Neural progenitor cell (in vitro differentiated cells): Measurements from ENCODE around the gene ZPLD1. TPM values are rescaled to one million over a fixed set of nuclear protein-coding genes. Genes with fewer than 3 reads are reported as not detected.

Experiments
- DNase-seq: peaks from one replicate; pipeline ENCODE4 v3.0.0-alpha.2; 2016; ENCODE audit warnings: low spot score
- H2AFZ ChIP-seq: fragments of 200-600 bp; sonication (generic); replicated peaks from 2 replicates; pipeline ENCODE4 v1.6.1; 2016; ENCODE audit warnings: antibody characterized with exemption
- H3F3A ChIP-seq: fragments of 200-600 bp; sonication (generic); 2 replicates; pipeline ENCODE4 v1.6.1; 2016; ENCODE audit warnings: antibody characterized with exemption, low read depth
- H3K27ac ChIP-seq: fragments of 200-600 bp; sonication (generic); 2 replicates; pipeline ENCODE4 v1.5.1; 2016; ENCODE audit warnings: mild to moderate bottlenecking
- H3K27me3 ChIP-seq: fragments of 200-600 bp; sonication (generic); 2 replicates; pipeline ENCODE4 v1.6.1; 2016; ENCODE audit warnings: mild to moderate bottlenecking, moderate library complexity
- H3K36me3 ChIP-seq: fragments of 200-600 bp; sonication (generic); 2 replicates; pipeline ENCODE4 v1.5.1; 2016
- H3K4me1 ChIP-seq: fragments of 200-600 bp; sonication (generic); 2 replicates; pipeline ENCODE4 v1.6.1; 2016; ENCODE audit warnings: mixed run types
- H3K4me2 ChIP-seq: fragments of 200-600 bp; sonication (generic); 2 replicates; pipeline ENCODE4 v1.6.1; 2016
- H3K4me3 ChIP-seq: fragments of 200-600 bp; sonication (generic); 2 replicates; pipeline ENCODE4 v1.5.1; 2016
- H3K79me2 ChIP-seq: fragments of 200-600 bp; sonication (generic); 2 replicates; pipeline ENCODE4 v1.6.1; 2016; ENCODE audit warnings: low read depth
- H3K9ac ChIP-seq: fragments of 200-600 bp; sonication (generic); 2 replicates; pipeline ENCODE4 v1.6.1; 2016
- H3K9me3 ChIP-seq: fragments of 200-600 bp; sonication (generic); 2 replicates; pipeline ENCODE4 v1.5.1; 2016; ENCODE audit warnings: low read depth
- H4K20me1 ChIP-seq: fragments of 200-600 bp; sonication (generic); 2 replicates; pipeline ENCODE4 v1.6.1; 2016; ENCODE audit warnings: low read depth
- H3K27ac Mint-ChIP-seq: 3 replicates; pipeline ENCODE4 v1.8.0; 2021; ENCODE audit warnings: mixed read lengths
- H3K27me3 Mint-ChIP-seq: 2 replicates; pipeline ENCODE4 v1.8.0; 2022; ENCODE audit warnings: low read depth, mild to moderate bottlenecking, inconsistent platforms, moderate library complexity, mixed read lengths; ENCODE audit not compliant: insufficient read depth
- H3K36me3 Mint-ChIP-seq: 3 replicates; pipeline ENCODE4 v1.8.0; 2021; ENCODE audit warnings: mixed read lengths
- H3K4me1 Mint-ChIP-seq: 3 replicates; pipeline ENCODE4 v1.8.0; 2021; ENCODE audit warnings: mixed read lengths
- H3K4me3 Mint-ChIP-seq: 3 replicates; pipeline ENCODE4 v1.8.0; 2021; ENCODE audit warnings: mild to moderate bottlenecking, moderate library complexity, mixed read lengths
- H3K9me3 Mint-ChIP-seq: 3 replicates; pipeline ENCODE4 v1.8.0; 2020; ENCODE audit warnings: mixed read lengths
- EZH2 ChIP-seq: fragments of 200-600 bp; sonication (generic); IDR thresholded peaks from 2 replicates; pipeline ENCODE4 v1.6.1; 2017; ENCODE audit warnings: antibody characterized with exemption, mild to moderate bottlenecking, moderate library complexity
- EZH2phosphoT487 ChIP-seq: fragments of 200-600 bp; sonication (generic); IDR thresholded peaks from 2 replicates; pipeline ENCODE4 v1.6.1; 2017; ENCODE audit warnings: antibody characterized with exemption
- total RNA-seq: library from RNA; depleted of rRNA; stranded (reverse); fragments of >200 nt; gene quantifications from 2 replicates; pipeline ENCODE4 v1.2.3, GENCODE V29; 2015; ENCODE audit warnings: low replicate concordance
- TF ChIP-seq, protein P1 (sequence below): fragments of 200-600 bp; sonication (generic); IDR thresholded peaks from 2 replicates; pipeline ENCODE4 v1.5.1; 2017; ENCODE audit warnings: antibody characterized with exemption, mild to moderate bottlenecking

ZPLD1 gene
- total RNA-seq, 1 donor from 2014 or later: 0.28 TPM

DNA sequence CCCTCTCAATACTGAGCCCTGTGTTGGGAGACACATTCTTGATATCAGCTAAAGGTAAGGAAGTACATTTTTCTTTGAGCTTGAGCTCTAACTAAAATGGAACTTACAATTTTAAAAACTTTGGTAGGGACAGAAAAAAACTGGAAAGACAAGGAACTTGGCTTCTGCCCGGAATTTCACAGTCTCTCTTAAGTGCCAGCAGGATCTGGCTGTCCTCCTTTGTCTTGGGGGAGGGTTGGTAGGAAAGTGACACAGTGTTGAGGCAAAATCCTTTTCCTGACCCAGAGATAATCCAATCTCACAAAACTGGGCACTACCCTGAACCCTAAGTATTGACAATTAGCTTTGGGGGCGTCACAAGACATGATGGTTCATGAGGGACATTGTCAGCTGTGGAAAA lies 45.3 kb downstream of the ZPLD1 start:
- H3K27ac ChIP-seq: no peak overlapping the region
- H3K4me3 ChIP-seq: no peak overlapping the region
- Mint-ChIP-seq H3K27me3 (no peaks in the 10 kb centered on the region), H3K4me1 (peaks cover 10% of the 10 kb centered on the region), H3K36me3 (no peaks in the 10 kb centered on the region), H3K27ac (no peak overlapping the region), H3K4me3 (no peak overlapping the region), H3K9me3 (no peaks in the 10 kb centered on the region)
- H3K27me3 ChIP-seq: no peaks in the 10 kb centered on the region
- H3K9me3 ChIP-seq: no peaks in the 10 kb centered on the region
- no peaks in the 10 kb centered on the region for H4K20me1 ChIP-seq
- peaks cover 12% of the 10 kb centered on the region for H3K4me1 ChIP-seq
- no peaks in the 10 kb centered on the region for H3K36me3 ChIP-seq
- peak overlapping the region; percentile 55 for H2AFZ ChIP-seq
- no peak overlapping the region for H3K9ac ChIP-seq
- DNase-seq: peak; percentile 15
- peak overlapping the region; percentile 19 for H3K4me2 ChIP-seq
- H3F3A ChIP-seq: no peaks in the 10 kb centered on the region
- no peaks in the 10 kb centered on the region for H3K79me2 ChIP-seq
- TF ChIP-seq EZH2phosphoT487 (no peak), EZH2 (no peak)
- TF ChIP-seq, protein P1, sequence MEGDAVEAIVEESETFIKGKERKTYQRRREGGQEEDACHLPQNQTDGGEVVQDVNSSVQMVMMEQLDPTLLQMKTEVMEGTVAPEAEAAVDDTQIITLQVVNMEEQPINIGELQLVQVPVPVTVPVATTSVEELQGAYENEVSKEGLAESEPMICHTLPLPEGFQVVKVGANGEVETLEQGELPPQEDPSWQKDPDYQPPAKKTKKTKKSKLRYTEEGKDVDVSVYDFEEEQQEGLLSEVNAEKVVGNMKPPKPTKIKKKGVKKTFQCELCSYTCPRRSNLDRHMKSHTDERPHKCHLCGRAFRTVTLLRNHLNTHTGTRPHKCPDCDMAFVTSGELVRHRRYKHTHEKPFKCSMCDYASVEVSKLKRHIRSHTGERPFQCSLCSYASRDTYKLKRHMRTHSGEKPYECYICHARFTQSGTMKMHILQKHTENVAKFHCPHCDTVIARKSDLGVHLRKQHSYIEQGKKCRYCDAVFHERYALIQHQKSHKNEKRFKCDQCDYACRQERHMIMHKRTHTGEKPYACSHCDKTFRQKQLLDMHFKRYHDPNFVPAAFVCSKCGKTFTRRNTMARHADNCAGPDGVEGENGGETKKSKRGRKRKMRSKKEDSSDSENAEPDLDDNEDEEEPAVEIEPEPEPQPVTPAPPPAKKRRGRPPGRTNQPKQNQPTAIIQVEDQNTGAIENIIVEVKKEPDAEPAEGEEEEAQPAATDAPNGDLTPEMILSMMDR: no peak

DNA sequence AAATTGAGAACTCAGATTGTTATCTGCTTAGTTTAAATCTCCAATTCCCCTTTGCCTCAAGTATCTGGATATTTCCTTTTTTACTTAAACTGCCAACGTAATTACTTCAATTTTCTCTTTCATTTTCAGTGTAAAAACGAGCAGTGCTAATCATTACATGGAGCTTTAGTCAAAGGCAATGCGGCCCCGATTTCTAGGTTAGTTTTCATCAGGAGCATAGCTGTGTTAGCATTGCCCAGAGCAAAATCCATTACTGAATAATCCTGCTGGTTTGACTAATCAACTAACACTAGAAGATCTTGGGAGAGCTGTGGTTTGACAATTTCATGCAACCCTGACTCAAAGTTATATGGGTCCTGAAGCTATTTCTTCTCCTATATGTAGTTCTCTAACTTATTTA lies 46.2 kb downstream of the ZPLD1 start:
- H3K36me3 Mint-ChIP-seq: no peaks in the 10 kb centered on the region
- Histone ChIP-seq H3K27ac (no peak overlapping the region), H4K20me1 (no peaks in the 10 kb centered on the region), H3K4me3 (no peak overlapping the region), H3K27me3 (no peaks in the 10 kb centered on the region), H3F3A (no peaks in the 10 kb centered on the region), H3K79me2 (no peaks in the 10 kb centered on the region), H3K4me1 (peaks cover 12% of the 10 kb centered on the region), H3K36me3 (no peaks in the 10 kb centered on the region), H2AFZ (peak overlapping the region; percentile 48), H3K9ac (no peak overlapping the region), H3K4me2 (no peak overlapping the region), H3K9me3 (no peaks in the 10 kb centered on the region)
- H3K4me3 Mint-ChIP-seq: no peak overlapping the region
- H3K4me1 Mint-ChIP-seq: peaks cover 10% of the 10 kb centered on the region
- H3K27me3 Mint-ChIP-seq: no peaks in the 10 kb centered on the region
- no peak for TF ChIP-seq EZH2phosphoT487
- TF ChIP-seq, protein P1: no peak
- TF ChIP-seq EZH2: no peak
- no peak for DNase-seq
- H3K9me3 Mint-ChIP-seq: no peaks in the 10 kb centered on the region
- no peak overlapping the region for H3K27ac Mint-ChIP-seq

DNA sequence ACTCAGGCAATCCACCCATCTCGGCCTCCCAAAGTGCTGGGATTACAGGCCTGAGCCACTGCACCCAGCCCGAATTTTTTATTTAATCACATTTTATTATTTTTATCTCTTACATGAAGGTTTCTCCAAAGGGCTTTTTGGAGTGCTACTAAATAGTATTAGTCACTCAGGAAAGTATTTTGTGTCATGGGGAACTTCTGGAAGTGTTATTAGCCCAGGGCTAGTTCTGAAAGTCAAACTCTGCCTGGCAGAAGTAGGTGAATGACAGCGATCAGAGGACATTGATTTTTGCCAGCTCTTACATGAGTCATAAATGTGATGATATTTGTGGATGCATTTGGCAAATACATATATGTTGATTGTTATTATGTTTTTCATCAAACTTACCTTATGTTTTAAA lies 48.7 kb downstream of the ZPLD1 start:
- TF ChIP-seq, protein P1: no peak
- TF ChIP-seq EZH2phosphoT487: no peak
- TF ChIP-seq EZH2: no peak
- no peaks in the 10 kb centered on the region for H3K27me3 ChIP-seq
- H3K36me3 ChIP-seq: no peaks in the 10 kb centered on the region
- H3K9me3 ChIP-seq: no peaks in the 10 kb centered on the region
- Mint-ChIP-seq H3K4me3 (no peak overlapping the region), H3K27me3 (no peaks in the 10 kb centered on the region), H3K36me3 (no peaks in the 10 kb centered on the region), H3K9me3 (peaks cover 9% of the 10 kb centered on the region), H3K27ac (no peak overlapping the region), H3K4me1 (peaks cover 7% of the 10 kb centered on the region)
- no peaks in the 10 kb centered on the region for H3F3A ChIP-seq
- H3K9ac ChIP-seq: no peak overlapping the region
- no peak overlapping the region for H2AFZ ChIP-seq
- no peak for DNase-seq
- H4K20me1 ChIP-seq: no peaks in the 10 kb centered on the region
- no peak overlapping the region for H3K4me2 ChIP-seq
- peaks cover 12% of the 10 kb centered on the region for H3K4me1 ChIP-seq
- no peak overlapping the region for H3K27ac ChIP-seq
- no peaks in the 10 kb centered on the region for H3K79me2 ChIP-seq
- H3K4me3 ChIP-seq: no peak overlapping the region

DNA sequence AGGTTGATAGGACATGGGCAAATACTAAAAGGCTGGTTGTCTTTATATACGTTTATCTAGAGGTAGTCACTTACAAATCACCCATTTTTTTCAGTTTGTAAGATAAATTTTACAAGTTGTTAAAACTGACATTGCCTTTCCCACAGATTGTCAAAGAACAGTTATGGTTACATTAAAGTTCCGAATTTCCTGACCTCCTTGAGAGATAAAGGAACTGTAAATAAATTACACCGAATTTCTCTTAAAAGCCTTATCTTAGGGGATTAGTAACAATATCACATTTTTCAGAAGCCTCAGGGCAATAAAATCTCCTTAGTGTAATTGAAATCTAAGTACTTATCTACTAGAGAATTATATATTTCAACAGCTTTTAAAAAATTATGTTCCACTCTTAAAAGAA lies 49.5 kb downstream of the ZPLD1 start:
- H4K20me1 ChIP-seq: no peaks in the 10 kb centered on the region
- H3K27me3 ChIP-seq: no peaks in the 10 kb centered on the region
- no peaks in the 10 kb centered on the region for H3F3A ChIP-seq
- no peak overlapping the region for H3K4me2 ChIP-seq
- Mint-ChIP-seq H3K36me3 (no peaks in the 10 kb centered on the region), H3K27me3 (no peaks in the 10 kb centered on the region), H3K27ac (no peak overlapping the region), H3K4me1 (peaks cover 7% of the 10 kb centered on the region), H3K4me3 (no peak overlapping the region), H3K9me3 (peaks cover 9% of the 10 kb centered on the region)
- no peaks in the 10 kb centered on the region for H3K9me3 ChIP-seq
- no peak overlapping the region for H3K27ac ChIP-seq
- no peaks in the 10 kb centered on the region for H3K79me2 ChIP-seq
- H2AFZ ChIP-seq: no peak overlapping the region
- no peaks in the 10 kb centered on the region for H3K36me3 ChIP-seq
- H3K4me3 ChIP-seq: no peak overlapping the region
- DNase-seq: no peak
- TF ChIP-seq EZH2phosphoT487: no peak
- no peak for TF ChIP-seq EZH2
- TF ChIP-seq, protein P1: no peak
- no peak overlapping the region for H3K9ac ChIP-seq
- peaks cover 12% of the 10 kb centered on the region for H3K4me1 ChIP-seq
